HT1080 (cell line): ENCODE measurements around the gene POPDC3. TPM values are rescaled to one million over a fixed set of nuclear protein-coding genes. Genes with fewer than 3 reads are reported as not detected.
"Not testable (repeated sequence)": the region's sequence is repeated elsewhere in the genome, so short reads cannot be mapped to it uniquely, and the experiment has no call there.

Experiments
- DNase-seq: peaks from one replicate; pipeline ENCODE4 v3.0.0-alpha.2; 2015; ENCODE audit warnings: low read depth
- polyA plus RNA-seq, 2 experiments: library from polyadenylated mRNA; depleted of rRNA; stranded (reverse); fragments of >200 nt; gene quantifications; 2 replicates each; pipeline ENCODE4 v1.2.3, GENCODE V29; 2015
- total RNA-seq: library from RNA; depleted of rRNA; stranded (reverse); fragments of >200 nt; shearing (Covaris generic); gene quantifications from 2 replicates; pipeline ENCODE4 v1.2.3, GENCODE V29; 2014; rRNA removed

POPDC3 gene, protein sequence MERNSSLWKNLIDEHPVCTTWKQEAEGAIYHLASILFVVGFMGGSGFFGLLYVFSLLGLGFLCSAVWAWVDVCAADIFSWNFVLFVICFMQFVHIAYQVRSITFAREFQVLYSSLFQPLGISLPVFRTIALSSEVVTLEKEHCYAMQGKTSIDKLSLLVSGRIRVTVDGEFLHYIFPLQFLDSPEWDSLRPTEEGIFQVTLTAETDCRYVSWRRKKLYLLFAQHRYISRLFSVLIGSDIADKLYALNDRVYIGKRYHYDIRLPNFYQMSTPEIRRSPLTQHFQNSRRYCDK
- total RNA-seq = 56.8 and 70.5 TPM in 2 replicates
- 58.4 and 61.4 TPM in 2 replicates for polyA plus RNA-seq (2015; cell fraction: cytosol; rRNA removed)
- 21.7 and 23.2 TPM in 2 replicates for polyA plus RNA-seq (2015; cell fraction: nucleus; rRNA removed)

DNA sequence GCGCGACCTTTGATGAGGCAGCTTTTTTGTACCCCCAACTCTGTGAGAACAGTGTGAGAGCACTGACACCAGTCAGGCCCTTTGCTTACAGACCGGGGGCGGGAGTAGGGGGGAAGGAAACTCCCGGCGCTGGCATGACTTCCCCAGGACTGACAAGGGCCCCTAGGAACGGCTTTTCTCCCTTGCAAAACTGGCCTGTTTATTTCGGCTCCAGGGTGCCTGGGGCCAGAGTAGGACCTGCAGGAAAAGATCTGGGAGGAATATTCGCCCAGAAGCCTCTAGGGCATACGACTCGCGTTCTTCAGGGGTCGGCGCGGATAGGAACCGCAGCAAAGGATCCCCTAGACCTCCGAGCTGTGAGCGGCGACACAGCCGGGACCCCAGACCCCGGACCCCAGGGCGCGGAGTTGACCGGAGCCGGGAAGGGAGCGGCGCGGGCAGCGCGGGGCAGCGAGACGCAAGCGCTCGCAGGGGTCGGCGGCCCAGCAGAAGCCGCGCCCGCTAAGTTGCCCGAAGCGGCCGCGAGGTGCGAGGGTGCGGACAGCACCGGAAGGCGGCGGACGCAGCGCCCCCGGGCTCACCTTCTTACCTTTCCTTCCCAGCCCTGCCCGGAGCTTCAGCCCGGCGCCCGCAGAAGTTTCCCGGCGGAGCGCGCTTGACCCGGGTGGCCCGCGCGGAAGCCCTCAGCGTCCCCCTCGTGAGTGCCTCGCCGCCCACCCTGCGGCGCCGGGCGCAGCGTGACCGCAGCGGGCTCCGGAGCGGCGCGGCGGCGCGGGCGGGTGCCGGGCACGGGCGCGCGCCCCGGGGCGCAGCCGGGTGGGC, at the start of gene POPDC3:
Gene POPDC3 (minus strand): TSS at position 771 of the 822 bp plus-strand sequence. CDS start 18,105 bp downstream, outside the sequence.
- DNase-seq = peak; percentile 59

DNA sequence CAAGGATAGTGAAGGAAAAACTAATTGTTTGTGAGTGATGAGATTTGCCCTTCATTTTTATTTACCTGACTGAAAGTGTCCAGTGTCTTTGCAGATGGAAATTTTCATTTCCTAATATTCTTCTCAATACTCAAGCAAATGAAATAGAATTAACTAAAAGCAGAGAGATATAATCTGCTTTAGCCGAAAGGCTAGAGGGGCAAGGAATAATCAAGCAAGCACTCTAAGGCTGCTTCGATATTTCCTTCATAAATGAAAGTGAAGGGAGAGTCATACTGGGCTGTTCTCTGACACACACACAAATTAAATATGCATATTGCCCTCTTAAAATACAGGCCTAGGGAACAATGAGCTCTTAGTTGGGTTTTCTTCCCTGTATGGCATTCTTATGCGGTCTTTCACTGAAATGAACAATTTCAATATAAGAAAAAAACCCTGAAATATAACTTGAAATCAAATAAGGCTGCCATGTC, 47.5 kb upstream of the POPDC3 start:
- DNase-seq = no peak

DNA sequence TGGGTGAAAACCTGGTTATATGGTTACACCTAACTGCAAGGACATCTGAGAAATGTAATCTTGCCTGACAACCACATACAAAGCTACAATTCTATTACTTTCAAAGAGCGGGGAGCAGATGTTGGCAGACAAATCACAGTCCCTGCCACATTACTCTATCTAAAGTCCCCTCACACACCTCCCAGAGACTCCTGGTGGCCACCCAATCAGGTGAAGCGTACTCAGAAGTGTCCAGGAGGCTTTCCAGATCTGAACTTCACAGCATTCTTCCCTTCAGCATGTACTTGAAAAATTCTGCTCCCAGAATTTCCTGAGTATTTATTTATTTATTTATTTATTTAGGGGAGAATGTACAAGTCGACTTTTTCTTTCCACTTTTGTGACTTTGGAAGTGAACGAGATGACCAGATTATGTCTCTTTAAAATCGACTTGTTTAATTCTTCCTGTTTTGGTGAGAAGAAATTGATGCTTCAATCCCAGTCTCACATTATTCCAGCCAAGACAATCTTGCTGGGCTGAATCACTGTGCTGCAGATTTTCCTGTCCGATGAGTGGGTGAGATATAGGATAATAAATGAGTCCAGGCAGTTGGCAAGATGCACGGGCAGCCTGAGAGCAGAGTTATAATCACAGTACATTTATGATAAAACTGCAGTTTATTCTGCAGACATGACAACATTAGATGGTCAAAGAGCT, 46.9 kb upstream of the POPDC3 start:
- no peak for DNase-seq

DNA sequence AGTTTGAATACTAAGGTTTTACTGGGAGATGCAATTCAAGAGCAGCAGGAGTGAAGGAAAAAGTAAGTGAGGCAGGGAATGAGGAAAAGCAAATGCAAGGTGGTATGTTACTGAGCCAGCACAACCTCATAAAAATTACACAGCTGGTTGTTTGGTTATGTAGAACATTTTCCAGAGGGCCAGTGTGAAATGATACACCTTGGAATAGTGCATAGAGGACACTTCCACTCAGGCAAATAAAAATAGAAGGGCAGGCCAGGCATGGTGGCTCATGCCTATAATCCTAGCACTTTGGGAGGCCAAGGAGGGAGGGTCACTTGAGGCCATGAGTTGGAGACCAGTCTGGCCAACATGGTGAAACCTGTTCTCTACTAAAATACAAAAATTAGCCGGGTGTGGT, 43.4 kb upstream of the POPDC3 start:
- DNase-seq = no peak

DNA sequence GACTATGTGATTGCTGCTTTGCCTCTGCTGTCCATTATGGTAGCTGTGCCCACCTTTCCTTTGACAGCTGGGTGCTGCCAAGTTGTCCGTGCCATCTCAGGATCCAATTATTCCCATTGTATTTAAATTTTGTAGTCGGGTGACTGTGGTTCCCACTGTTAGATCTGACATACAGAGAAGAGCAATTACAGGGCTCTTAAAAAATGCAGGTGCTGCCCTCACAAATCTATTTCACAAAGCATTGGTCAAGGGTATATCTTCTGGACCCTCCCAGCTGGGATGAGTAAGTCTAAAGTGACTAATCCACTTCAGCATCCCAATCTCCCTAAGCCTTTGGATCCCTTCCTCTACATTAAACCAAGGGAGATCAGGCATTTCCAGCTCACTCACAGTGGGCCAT, 41.4 kb upstream of the POPDC3 start:
- peak; percentile 58 for DNase-seq

DNA sequence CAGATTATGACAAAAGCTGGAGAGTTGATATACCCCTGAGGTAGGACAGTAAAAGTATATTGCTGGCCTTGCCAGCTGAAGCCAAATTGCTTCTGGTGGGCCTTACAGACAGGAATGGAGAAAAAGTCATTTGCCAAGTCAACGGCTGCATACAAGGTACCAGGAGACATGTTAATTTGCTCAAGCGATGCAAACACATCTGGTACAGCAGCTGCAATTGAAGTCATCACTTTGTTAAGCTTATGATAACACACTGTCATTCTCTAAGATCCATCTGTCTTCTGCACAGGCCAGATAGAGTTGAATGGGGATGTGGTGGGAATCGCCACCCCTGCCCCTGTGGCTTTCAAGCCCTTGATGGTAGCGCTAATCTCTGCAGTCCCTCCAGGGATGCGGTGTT, 40.4 kb upstream of the POPDC3 start:
- no peak for DNase-seq

DNA sequence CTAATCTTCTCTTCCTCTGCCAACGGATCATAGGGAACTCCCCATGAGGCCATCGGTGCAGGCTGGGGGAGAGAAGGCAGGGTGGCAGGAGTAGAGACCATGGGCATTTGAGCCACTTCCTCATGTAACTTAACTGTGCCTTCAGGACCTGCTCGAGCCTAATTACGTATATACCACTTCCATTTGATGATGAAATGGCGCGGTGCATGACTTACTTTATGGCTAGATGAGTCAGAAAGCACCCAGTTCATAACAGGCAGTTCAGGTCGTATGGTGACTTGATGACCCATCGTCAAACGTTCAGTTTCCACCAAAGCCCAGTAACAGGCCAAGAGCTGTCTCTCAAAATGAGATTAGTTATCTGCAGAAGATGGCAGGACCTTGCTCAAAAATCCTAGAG, 39.4 kb upstream of the POPDC3 start:
- DNase-seq = not testable (repeated sequence)

DNA sequence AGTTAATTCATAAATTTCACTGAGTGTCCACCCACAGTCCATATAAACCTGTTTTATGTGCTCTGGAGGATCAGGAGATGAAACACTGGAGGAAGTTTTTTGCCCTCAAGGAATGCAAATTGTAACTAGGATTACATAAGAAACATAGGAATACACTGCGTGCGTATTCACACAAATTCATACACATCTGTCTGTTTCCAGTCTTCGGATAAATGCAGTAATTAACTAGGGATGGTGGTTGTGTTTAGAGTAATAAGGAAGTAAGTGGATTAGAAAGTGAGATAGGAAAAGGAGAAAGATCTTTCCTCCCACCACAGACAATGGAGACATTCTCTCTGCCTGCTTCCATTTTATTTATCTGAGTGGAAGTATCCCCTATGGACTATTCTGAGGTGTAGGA, 35.7 kb upstream of the POPDC3 start:
- DNase-seq = no peak

DNA sequence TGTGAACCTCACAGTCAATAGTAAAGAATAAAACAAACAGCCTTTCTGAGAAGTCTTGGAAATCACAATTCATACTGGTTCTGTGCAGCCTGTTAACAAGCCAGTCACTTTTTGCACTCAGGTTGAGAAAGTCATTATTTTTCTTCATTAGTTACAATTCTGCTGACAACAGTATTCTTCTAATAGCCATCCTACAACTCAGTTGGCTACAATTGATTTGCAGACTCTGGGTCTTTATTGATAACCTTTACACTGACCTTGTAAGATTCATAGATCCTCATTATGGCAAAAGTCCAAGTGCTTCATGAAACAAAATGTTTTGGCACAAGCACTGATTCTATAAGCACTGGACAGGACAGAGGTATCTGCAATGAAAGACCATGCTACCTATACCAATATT, 34.9 kb upstream of the POPDC3 start:
- no peak for DNase-seq

DNA sequence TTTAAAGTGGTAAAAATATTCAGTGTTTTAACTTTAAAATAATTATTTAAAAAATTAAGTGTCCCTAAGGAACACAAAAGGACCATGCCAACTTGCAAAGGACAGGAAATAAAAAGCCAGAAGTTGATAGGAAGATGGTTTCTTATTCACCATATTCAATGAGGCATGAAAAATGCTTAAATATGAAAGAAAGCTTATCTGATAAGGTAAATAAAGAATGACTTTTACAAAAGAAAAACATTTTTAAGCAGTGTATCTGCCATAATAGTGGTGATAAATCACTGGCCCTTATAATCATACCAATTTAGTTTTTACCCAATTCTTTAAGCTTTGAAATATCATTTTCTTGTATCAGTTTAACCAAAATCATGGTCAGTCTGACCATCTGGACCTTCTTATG, 33.5 kb upstream of the POPDC3 start:
- no peak for DNase-seq

DNA sequence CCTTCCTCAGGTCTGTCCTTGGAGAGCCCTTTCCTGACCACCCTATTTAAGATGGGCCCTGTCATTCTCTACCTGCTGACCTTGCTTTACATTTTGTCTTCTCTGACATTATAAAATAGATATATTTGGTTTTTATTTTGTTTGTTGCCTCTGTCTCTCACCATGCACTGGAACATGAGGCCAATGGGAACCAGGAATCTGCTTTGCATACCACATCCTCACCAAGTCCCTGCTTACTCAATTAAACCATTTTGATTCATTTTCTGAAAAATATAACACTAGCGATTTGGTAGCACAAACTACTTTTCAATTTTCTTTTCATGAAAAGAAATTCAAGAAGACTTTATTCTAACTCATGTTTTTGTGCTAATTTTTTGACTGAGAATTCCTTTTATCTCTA, 32.8 kb upstream of the POPDC3 start:
- DNase-seq = no peak

DNA sequence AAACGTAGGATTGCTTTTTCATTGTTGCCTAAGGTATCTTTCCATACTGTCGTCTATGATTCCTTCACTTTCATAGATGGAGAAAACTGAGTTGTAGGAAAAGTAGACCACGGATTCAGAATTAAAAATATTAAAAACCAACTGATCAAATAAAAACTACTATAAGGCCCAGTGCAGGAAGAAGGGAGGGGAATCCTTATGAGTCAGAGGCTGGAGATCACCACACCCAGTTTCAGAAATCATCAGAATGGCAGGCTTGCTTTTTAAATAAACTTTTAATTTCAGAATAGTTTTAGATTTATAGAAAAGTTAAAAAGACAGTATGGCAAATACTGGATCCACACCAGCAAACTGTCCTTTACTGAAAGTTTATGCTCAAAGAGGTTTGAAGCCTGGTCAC, 32.0 kb upstream of the POPDC3 start:
- DNase-seq = peak; percentile 38

DNA sequence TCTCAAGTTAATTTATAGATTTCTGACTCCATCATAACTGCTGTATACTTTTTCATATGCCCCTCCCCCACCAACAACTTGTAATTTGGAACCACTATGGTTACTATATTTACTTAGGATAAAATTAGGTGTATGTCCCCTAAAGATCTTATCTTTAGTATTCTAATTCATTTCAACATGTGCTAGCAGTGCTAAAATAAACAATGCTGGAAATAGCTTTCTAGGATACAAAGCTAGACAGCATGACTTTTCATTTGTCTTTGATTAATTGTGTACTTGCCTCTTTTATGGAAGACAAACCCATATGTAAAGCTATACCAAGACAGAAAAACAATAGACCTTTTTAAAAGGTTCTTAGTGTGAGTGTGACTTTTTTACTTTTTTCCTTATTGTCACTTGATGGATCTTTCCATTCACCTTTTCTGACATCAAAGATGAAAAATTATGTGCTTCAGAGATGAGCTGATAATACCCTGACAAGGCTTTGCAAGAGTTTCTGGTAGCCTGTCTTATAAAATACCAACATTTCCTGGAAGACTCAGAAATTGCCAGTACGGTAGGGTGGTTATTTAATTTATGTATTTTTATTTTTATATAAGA, 31.2 kb upstream of the POPDC3 start:
- no peak for DNase-seq

DNA sequence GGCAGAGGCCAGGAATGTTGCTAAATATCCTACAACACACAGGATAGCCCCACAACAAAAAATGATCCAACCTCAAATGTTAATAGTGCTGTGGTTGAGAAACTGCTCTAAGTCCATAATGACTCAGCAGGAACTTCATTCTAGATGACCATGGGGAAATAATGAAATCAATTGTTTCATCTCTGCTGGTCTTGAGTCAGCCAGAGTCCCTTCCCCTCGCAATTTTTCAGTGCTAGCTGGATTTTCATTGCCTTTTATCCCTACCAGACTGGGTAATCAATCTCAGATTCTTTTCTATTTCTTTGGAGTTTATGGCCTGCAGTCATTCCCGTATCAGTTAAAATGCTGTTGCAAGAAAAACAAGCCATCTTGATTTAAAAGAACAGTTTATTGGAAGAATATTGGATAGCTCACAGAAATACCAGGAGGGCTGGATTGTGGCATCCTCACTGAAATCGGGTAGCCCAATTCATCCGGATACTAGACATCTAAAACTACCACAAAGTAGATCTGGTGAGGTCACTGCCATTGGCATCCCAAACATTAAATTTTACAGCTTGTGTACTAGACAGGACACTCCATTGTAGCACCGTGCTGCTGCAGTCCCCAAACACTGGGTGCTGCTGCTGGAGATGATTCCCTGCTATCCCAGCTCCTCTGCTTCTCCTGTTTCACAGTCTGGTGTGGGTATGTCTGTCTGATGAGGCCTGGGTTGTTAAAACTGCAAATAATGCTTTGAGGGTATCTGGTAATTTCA, 30.3 kb upstream of the POPDC3 start:
- peak; percentile 94 for DNase-seq

DNA sequence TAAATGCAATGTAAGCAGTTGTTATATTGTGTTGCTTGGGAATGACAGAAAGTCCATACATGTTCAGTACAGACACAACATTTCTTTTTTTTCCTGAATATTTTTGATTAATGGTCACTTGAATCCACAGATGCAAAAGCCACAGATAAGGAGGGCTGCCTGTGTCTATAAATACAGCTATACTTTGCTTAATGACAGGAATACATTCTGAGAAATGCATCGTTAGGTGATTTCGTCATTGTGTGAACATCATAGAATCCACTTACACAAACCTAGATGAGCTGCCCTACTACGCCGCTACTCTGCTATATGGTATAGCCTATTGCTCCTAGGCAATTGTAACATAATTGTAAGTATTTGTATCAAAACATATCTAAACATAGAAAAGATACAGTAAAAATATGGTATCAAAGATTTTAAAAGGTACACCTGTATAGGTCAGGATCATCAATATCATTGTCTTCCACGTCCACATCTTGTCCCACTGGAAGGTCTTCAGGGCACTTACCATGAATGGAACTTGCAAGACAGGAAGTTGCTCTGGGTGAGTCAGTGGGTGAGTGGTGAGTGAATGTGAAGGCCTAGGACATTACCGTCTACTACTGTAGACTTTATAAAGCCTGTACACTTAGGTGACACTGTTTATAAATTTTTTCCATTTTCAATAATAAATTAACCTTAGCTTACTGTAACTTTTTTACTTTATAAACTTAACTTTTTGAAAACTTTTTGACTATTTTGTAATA, 27.9 kb upstream of the POPDC3 start:
- DNase-seq = peak; percentile 84

DNA sequence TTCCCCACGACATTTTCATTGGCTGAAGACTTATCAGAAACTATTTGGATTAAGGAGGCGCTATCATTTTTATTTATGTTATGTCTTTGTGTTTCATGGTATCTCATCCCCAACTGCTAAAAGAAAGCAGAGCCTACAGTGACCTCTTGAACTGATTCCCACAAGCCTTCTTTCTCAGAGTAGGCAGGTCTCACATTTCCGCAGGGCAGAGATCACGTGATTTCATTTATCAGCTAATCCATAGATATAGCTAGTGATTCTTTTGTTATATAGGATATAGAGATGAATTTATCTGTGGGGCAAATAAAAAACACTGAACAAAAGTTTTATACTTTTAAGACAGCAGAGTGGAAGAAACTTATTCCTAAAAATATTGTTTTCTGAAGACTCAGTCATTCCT, 25.0 kb upstream of the POPDC3 start:
- DNase-seq = no peak

DNA sequence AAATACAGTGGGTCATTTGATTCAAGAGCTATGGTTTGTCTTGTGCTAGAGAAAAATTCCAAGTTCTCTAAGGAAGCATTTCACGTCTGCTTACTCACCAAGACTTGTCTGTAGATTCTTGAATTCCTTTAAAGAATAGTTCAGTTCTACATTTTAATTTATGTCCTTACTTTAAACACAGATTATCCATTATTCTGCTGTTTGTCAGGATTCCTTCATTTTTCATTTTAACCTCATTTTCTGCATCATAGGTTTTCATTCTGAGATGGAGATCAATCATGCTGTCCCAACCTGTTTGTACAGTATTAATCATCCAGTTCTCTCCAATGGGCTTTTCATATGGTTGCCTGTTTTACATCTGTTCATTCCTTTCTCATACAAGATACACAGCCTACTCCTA, 24.5 kb upstream of the POPDC3 start:
- no peak for DNase-seq

DNA sequence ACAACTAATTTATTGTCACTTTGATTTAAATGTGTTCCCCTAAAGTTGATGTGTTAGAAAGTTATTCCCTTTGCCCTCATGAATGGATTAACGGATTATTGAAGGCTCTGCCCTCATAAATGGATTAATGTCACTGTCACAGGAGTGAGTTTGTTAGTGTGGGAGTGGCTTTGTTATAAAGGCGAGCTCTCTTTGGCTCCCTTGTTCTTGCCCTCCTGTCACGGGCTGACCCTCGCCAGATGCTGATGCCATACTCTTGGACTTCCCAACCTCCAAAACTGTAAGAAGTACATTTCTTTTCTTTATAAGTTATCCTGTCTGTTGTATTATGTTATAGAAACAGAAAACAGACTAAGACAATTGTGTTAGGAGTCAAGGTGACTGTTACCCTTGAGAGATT, 22.7 kb upstream of the POPDC3 start:
- DNase-seq = no peak

DNA sequence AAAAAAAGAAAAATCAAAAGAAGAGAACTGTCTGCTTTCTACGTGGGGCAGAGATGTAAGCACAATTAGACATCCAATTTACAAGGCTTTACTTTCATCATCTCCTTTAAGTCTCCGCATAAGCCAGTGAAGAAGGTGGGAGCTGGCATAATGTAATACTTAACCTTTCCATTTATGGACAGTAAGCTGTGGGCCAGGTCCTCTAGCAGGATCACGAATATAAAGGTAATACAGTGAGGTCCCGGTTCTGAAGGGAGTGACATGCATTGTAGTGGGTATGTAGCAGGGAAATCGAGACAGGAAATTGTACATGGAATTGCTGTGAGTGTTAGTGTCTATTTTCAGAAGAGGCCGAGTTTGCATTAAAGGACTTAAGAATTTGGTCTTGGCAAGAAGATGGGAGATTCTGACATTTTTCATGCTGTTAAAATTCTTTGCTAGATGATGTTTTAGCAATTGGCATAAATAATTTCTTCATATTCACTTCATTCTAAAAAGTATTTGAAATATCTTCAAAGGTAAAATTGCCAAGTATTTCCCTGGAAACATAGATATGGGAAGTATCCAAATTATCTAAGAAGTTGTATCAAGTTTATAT, 20.4 kb upstream of the POPDC3 start:
- no peak for DNase-seq

DNA sequence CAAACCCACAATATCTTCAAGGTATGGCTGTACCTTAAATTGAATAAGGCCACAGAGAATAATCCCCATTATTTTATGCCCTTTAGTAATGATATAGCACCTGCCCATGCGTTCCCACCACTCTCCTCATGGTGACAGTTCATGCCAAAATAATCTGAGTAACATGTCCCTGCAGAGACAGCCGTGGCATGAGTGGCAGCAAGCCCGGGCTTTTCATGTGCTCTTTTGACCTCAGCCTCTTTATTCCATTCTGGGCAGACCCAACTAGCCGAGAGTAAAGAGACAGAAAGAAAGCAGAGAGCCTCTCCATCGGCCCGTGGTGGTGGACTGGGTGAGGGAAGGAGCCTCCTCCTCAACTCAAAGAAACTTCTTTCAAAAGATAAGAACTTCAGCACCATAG, 19.9 kb upstream of the POPDC3 start:
- DNase-seq = no peak
